CD4-positive, alpha-beta T cell (primary cell): ENCODE results near the gene SCUBE2. TPM values are rescaled to one million over a fixed set of nuclear protein-coding genes. Genes with fewer than 3 reads are reported as not detected.
A peak's percentile ranks its signal among the peaks of the same experiment; 100 is the strongest.

Source experiments
- ATAC-seq: fragments of 200-7000 bp; cut with Tn5 transposase; one replicate; pipeline ENCODE4 v1.10.0; 2022; ENCODE audit warnings: mild to moderate bottlenecking; ENCODE audit not compliant: poor library complexity
- CTCF ChIA-PET: fragments of 350-600 bp; sonication (Branson Sonifier 250); formaldehyde crosslinking; loops from one replicate; lab custom pipeline; 2021; ENCODE audit warnings: antibody characterized with exemption, inconsistent platforms; lab: Charles Lee
- POLR2A ChIA-PET: fragments of 350-600 bp; sonication (Branson Sonifier 250); formaldehyde crosslinking; loops from one replicate; lab custom pipeline; 2021; ENCODE audit warnings: antibody characterized with exemption, inconsistent platforms; lab: Charles Lee
- DNase-seq, 14 experiments: peaks; one replicate each; pipeline ENCODE4 v3.0.0-alpha.2; 2013 to 2020; ENCODE audit warnings: mixed read lengths in 2 of 14
- H3K27ac ChIP-seq, 2 donors: one replicate each; pipeline versions ENCODE4 v1.5.1 to v1.7.0; 2013; ENCODE audit warnings: low read length in 2 of 2, low read depth in 1 of 2, mild to moderate bottlenecking in 1 of 2
- H3K27me3 ChIP-seq, 2 experiments: 1 replicate in 1 of 2; 2 replicates in 1 of 2; pipeline versions ENCODE4 v1.6.1 to v1.7.0; 2013; ENCODE audit warnings: low read length in 2 of 2, control low read depth in 1 of 2, mild to moderate bottlenecking in 1 of 2, moderate library complexity in 1 of 2; ENCODE audit not compliant: insufficient read depth in 2 of 2, control insufficient read depth in 1 of 2
- H3K36me3 ChIP-seq: one replicate; pipeline ENCODE4 v1.6.1; 2013; ENCODE audit warnings: low read length, control low read depth; ENCODE audit not compliant: insufficient read depth
- H3K4me1 ChIP-seq: one replicate; pipeline ENCODE4 v1.6.1; 2013; ENCODE audit warnings: low read length, control low read depth; ENCODE audit not compliant: insufficient read depth
- H3K4me3 ChIP-seq: one replicate; pipeline ENCODE4 v1.5.1; 2013; ENCODE audit warnings: mild to moderate bottlenecking, low read length, moderate library complexity
- H3K9me3 ChIP-seq, 2 experiments: 1 replicate in 1 of 2; 2 replicates in 1 of 2; pipeline versions ENCODE4 v1.6.1 to v1.7.0; 2013; ENCODE audit warnings: low read length in 2 of 2, mild to moderate bottlenecking in 2 of 2, control low read depth in 1 of 2, moderate library complexity in 1 of 2; ENCODE audit not compliant: control insufficient read depth in 1 of 2, insufficient read depth in 1 of 2
- H3K27ac Mint-ChIP-seq: one replicate; pipeline ENCODE4 v1.8.0; 2020; ENCODE audit warnings: mixed read lengths
- H3K27me3 Mint-ChIP-seq: one replicate; pipeline ENCODE4 v1.8.0; 2021; ENCODE audit warnings: mixed read lengths
- H3K36me3 Mint-ChIP-seq: one replicate; pipeline ENCODE4 v1.8.0; 2021; ENCODE audit warnings: low read depth, mixed read lengths
- H3K4me1 Mint-ChIP-seq: one replicate; pipeline ENCODE4 v1.8.0; 2021; ENCODE audit warnings: low read depth, mixed read lengths
- H3K4me3 Mint-ChIP-seq: one replicate; pipeline ENCODE4 v1.8.0; 2020; ENCODE audit warnings: mild to moderate bottlenecking, mixed read lengths
- H3K9me3 Mint-ChIP-seq: one replicate; pipeline ENCODE4 v1.8.0; 2020; ENCODE audit warnings: mixed read lengths
- CTCF ChIP-seq: fragments of 200-600 bp; IDR thresholded peaks from one replicate; pipeline ENCODE4 v1.8.0; 2022; ENCODE audit warnings: antibody characterized with exemption, mild to moderate bottlenecking
- intact Hi-C, 2 experiments: fragments of 100-400 bp; cut with DNase I in 1 of 2; cut with micrococcal nuclease in 1 of 2; formaldehyde crosslinking; loops; one replicate each; pipeline versions ENCODE4 v1.15.1 to v1.9.0; 2023 to 2025; cut with DNase I, micrococcal nuclease
- total RNA-seq, 174 experiments: library from RNA in 2 of 174; stranded (reverse) in 2 of 174; gene quantifications; one replicate each; pipeline ENCODE4 v1.2.3 and lab custom pipeline; 2021 to 2026

SCUBE2 gene
- total RNA-seq, 2 experiments from 2014 or later, result 0.17 TPM; not detected in 1

- no peaks in the 10 kb centered on the region for H3K27me3 ChIP-seq
- Mint-ChIP-seq H3K27me3 (no peaks in the 10 kb centered on the region), H3K4me3 (no peak overlapping the region), H3K4me1 (no peaks in the 10 kb centered on the region), H3K9me3 (no peaks in the 10 kb centered on the region), H3K27ac (no peak overlapping the region), H3K36me3 (no peaks in the 10 kb centered on the region)
- no peaks in the 10 kb centered on the region for H3K9me3 ChIP-seq
- POLR2A ChIA-PET, result no interaction called here
- no peak overlapping the region for H3K27ac ChIP-seq
- no peaks in the 10 kb centered on the region for H3K36me3 ChIP-seq
- CTCF ChIA-PET, result no interaction called here
- ATAC-seq, result no peak
- no peaks in the 10 kb centered on the region for H3K4me1 ChIP-seq
- intact Hi-C loops, result no loop called here
- DNase-seq, result no peak
- no peak for TF ChIP-seq CTCF
- no peak overlapping the region for H3K4me3 ChIP-seq
Observed at GRCh38 chr11:9065607-9066432, 25.6 kb downstream of the SCUBE2 start.

GRCh38 chr11:9061807-9062206 is 29.6 kb downstream of the SCUBE2 start:
- ATAC-seq, result no peak
- no peak for TF ChIP-seq CTCF
- Mint-ChIP-seq H3K4me1 (no peaks in the 10 kb centered on the region), H3K27ac (no peak overlapping the region), H3K27me3 (no peaks in the 10 kb centered on the region), H3K36me3 (no peaks in the 10 kb centered on the region), H3K4me3 (no peak overlapping the region), H3K9me3 (no peaks in the 10 kb centered on the region)
- ChIA-PET CTCF (no interaction called here), POLR2A (no interaction called here)
- Histone ChIP-seq H3K36me3 (no peaks in the 10 kb centered on the region), H3K4me1 (no peaks in the 10 kb centered on the region), H3K27me3 (no peaks in the 10 kb centered on the region), H3K27ac (no peak overlapping the region), H3K4me3 (no peak overlapping the region), H3K9me3 (no peaks in the 10 kb centered on the region)
- intact Hi-C loops, result no loop called here
- DNase-seq, result no peak

- H3K27ac Mint-ChIP-seq, result no peak overlapping the region
- Histone ChIP-seq H3K4me3 (no peak overlapping the region), H3K4me1 (no peaks in the 10 kb centered on the region), H3K27me3 (no peaks in the 10 kb centered on the region), H3K27ac (no peak overlapping the region), H3K36me3 (no peaks in the 10 kb centered on the region), H3K9me3 (no peaks in the 10 kb centered on the region)
- ATAC-seq, result no peak
- no peaks in the 10 kb centered on the region for H3K27me3 Mint-ChIP-seq
- no peaks in the 10 kb centered on the region for H3K36me3 Mint-ChIP-seq
- ChIA-PET CTCF (no interaction called here), POLR2A (no interaction called here)
- H3K4me1 Mint-ChIP-seq, result no peaks in the 10 kb centered on the region
- TF ChIP-seq CTCF, result no peak
- DNase-seq, result peak in 3 of 14 experiments; percentile 25 to 45 (median 42)
- H3K4me3 Mint-ChIP-seq, result no peak overlapping the region
- no peaks in the 10 kb centered on the region for H3K9me3 Mint-ChIP-seq
- intact Hi-C loops, result no loop called here
Observed at GRCh38 chr11:9060700-9061111, 30.7 kb downstream of the SCUBE2 start.
